ENCODE results near the gene KANSL3. TPM values are rescaled to one million over a fixed set of nuclear protein-coding genes. Genes with fewer than 3 reads are reported as not detected.

Gene KANSL3
- total RNA-seq, 1 donor from 2014 or later = 21.6 TPM

GRCh38 chr2:96546797-96547196 is 91.3 kb downstream of the KANSL3 start:
- no peak for DNase-seq (ENCODE audit: low read depth in 2 of 2)

DNA sequence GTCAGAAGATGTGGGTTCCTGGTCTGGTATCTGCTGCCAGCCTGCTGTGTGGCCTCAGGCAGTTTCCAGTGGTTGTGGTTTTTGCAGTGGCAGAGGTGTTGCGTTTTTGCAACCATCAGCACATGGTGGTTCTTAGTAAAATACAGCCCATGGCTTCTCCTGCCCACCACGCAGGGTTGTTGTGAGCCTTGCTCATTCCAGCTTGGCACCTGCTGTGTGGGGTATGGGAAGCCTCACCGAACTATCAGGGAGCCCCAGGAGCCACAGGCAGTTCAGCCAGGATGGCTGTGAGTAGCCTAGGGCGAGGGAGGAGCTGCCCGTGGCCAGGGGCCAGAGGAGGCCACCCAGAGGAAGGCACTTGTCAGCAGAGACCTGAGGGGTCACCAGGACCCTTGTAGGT is 91.8 kb downstream of the KANSL3 start:
- DNase-seq (ENCODE audit: low read depth in 2 of 2) = no peak

Other genes with a start within 250 kb of the KANSL3 start
- under 0.01 and 0.20 TPM in 2 replicates for gene NEURL3, start 133.0 kb downstream of the KANSL3 start, total RNA-seq
- gene ARID5A, start 101.6 kb downstream of the KANSL3 start, total RNA-seq = 8.5 and 9.7 TPM in 2 replicates
- not detected in 2 replicates for gene FER1L5, start 4.5 kb upstream of the KANSL3 start, total RNA-seq
- gene LMAN2L, start 101.8 kb upstream of the KANSL3 start, total RNA-seq = 12.4 and 22.2 TPM in 2 replicates
- 1.1 and 1.6 TPM in 2 replicates for gene CNNM4, start 122.6 kb upstream of the KANSL3 start, total RNA-seq
- gene CNNM3, start 178.0 kb upstream of the KANSL3 start, total RNA-seq = 6.3 and 9.9 TPM in 2 replicates
- gene ANKRD23, start 205.7 kb upstream of the KANSL3 start, total RNA-seq = 0.44 and 0.79 TPM in 2 replicates
- 5.9 and 6.3 TPM in 2 replicates for gene ANKRD39, start 219.7 kb upstream of the KANSL3 start, total RNA-seq
- 17.9 and 20.8 TPM in 2 replicates for gene SEMA4C, start 231.8 kb upstream of the KANSL3 start, total RNA-seq

Data from lung microvascular endothelial cell (primary cell).